Panc1 (cell line): Measurements from ENCODE around the gene HSPBP1. TPM values are rescaled to one million over a fixed set of nuclear protein-coding genes. Genes with fewer than 3 reads are reported as not detected.

Source experiments
- ATAC-seq: fragments of 200-7000 bp; cut with Tn5 transposase; 2 replicates; pipeline ENCODE4 v1.9.1; 2020; ENCODE audit warnings: mild to moderate bottlenecking, moderate library complexity
- BruUV-seq: library from RNA; stranded (reverse); fragments of 400-500 nt; replicated peaks from 2 replicates; lab custom pipeline; 2021; lab: Mats Ljungman, UMichigan
- CTCF ChIA-PET: fragments of 300-600 bp; sonication (Branson Sonifier 250); formaldehyde crosslinking; loops from one replicate; lab custom pipeline; 2022; ENCODE audit warnings: antibody characterized with exemption; lab: Charles Lee
- POLR2A ChIA-PET: fragments of 300-600 bp; sonication (Branson Sonifier 250); formaldehyde crosslinking; loops from one replicate; lab custom pipeline; 2022; ENCODE audit warnings: antibody characterized with exemption; lab: Charles Lee
- DNase-seq: peaks from one replicate; pipeline ENCODE4 v3.0.0-alpha.2; 2010; ENCODE audit warnings: low read depth, low spot score
- H3K27ac ChIP-seq: 2 replicates; pipeline ENCODE4 v1.5.1; 2011; ENCODE audit warnings: mild to moderate bottlenecking, low read length, inconsistent platforms
- H3K27me3 ChIP-seq: fragments of 200-500 bp; sonication (Bioruptor generic); 2 replicates; pipeline ENCODE4 v1.6.0; 2014; ENCODE audit warnings: low read length, inconsistent platforms; ENCODE audit not compliant: control insufficient read depth, insufficient read depth
- H3K36me3 ChIP-seq: fragments of 200-500 bp; sonication (Bioruptor generic); 2 replicates; pipeline ENCODE4 v1.5.1; 2014; ENCODE audit warnings: inconsistent platforms, mild to moderate bottlenecking, low read length, moderate library complexity; ENCODE audit not compliant: control insufficient read depth, insufficient read depth
- H3K4me1 ChIP-seq: 2 replicates; pipeline ENCODE4 v1.5.1; 2011; ENCODE audit warnings: inconsistent platforms, mild to moderate bottlenecking, low read length, moderate library complexity; ENCODE audit not compliant: control insufficient read depth, insufficient read depth
- H3K4me3 ChIP-seq, 2 experiments: 2 replicates each; pipeline ENCODE4 v1.5.1; 2011 to 2012; ENCODE audit warnings: low read depth in 2 of 2, low read length in 2 of 2, mild to moderate bottlenecking in 2 of 2, inconsistent platforms in 1 of 2, moderate library complexity in 1 of 2
- H3K9me3 ChIP-seq: fragments of 200-500 bp; sonication (Bioruptor generic); 2 replicates; pipeline ENCODE4 v1.5.1; 2014; ENCODE audit warnings: low read depth, mild to moderate bottlenecking, inconsistent platforms, low read length, moderate library complexity; ENCODE audit not compliant: control insufficient read depth, insufficient read depth
- CTCF ChIP-seq: fragments of 450-650 bp; IDR thresholded peaks from 2 replicates; pipeline ENCODE4 v1.5.1; 2017; ENCODE audit warnings: mild to moderate bottlenecking
- POLR2AphosphoS5 ChIP-seq: IDR thresholded peaks from 2 replicates; pipeline ENCODE4 v1.6.1; 2012; ENCODE audit warnings: mild to moderate bottlenecking, low read depth, low read length, moderate library complexity
- REST ChIP-seq, 2 experiments: IDR thresholded peaks; 2 replicates each; pipeline ENCODE4 v1.6.1; 2011 to 2012; ENCODE audit warnings: low read depth in 2 of 2, control low read depth in 1 of 2, low read length in 1 of 2, mild to moderate bottlenecking in 1 of 2, moderate library complexity in 1 of 2; ENCODE audit not compliant: insufficient read depth in 1 of 2
- SIN3A ChIP-seq: IDR thresholded peaks from 2 replicates; pipeline ENCODE4 v1.6.1; 2012; ENCODE audit warnings: low read depth, mild to moderate bottlenecking, low read length, moderate library complexity, borderline replicate concordance; ENCODE audit not compliant: insufficient read depth
- TCF7L2 ChIP-seq: IDR thresholded peaks from 2 replicates; pipeline ENCODE4 v1.6.1; 2011; ENCODE audit warnings: mild to moderate bottlenecking, low read depth, low read length, inconsistent platforms
- in situ Hi-C: cut with HindIII; loops from 2 replicates; pipeline ENCODE4 v1.10.0; 2016; ENCODE audit warnings: low sequenced_read_pairs, low pct_unique_long_range_greater_than_20kb
- intact Hi-C: fragments of 100-400 bp; cut with micrococcal nuclease; formaldehyde crosslinking; loops from one replicate; pipeline ENCODE4 v1.10.0; 2022; ENCODE audit not compliant: unreplicated experiment
- total RNA-seq: library from RNA; stranded (reverse); gene quantifications from one replicate; pipeline ENCODE4 v1.2.1, GENCODE V29; 2021; ENCODE audit not compliant: unreplicated experiment

The HSPBP1 gene
- total RNA-seq, 1 experiment from 2014 or later: 84.2 TPM

GRCh38 chr19:55299991-55300390 is 20.1 kb upstream of the HSPBP1 start:
- CTCF ChIA-PET: no interaction called here
- no TSS peak for BruUV-seq

GRCh38 chr19:55297267-55297666 is 17.4 kb upstream of the HSPBP1 start:
- Histone ChIP-seq H3K27ac (no peak overlapping the region), H3K4me1 (peaks cover 8% of the 10 kb centered on the region), H3K9me3 (no peaks in the 10 kb centered on the region), H3K4me3 (no peak overlapping the region), H3K36me3 (no peaks in the 10 kb centered on the region), H3K27me3 (no peaks in the 10 kb centered on the region)
- BruUV-seq: no TSS peak
- intact Hi-C loops (loop anchor here (10.0 kb wide), 1 partner anchor 78 kb away; the partner anchor contains the start of genes IL11 and TMEM190), in situ Hi-C loops (no loop called here)
- ChIA-PET POLR2A (no interaction called here), CTCF (no interaction called here)
- TF ChIP-seq REST (IDR thresholded peaks at IDR 0.05; ENCODE audit: insufficient read depth in 1 of 2, low read depth in 2 of 2, low read length in 1 of 2) (no peak), POLR2AphosphoS5 (no peak), TCF7L2 (no peak)
- no peak for DNase-seq
- no peak for ATAC-seq

More at GRCh38 chr19:55299991-55300390, 20.1 kb upstream of the HSPBP1 start:
- no peak overlapping the region for H3K4me3 ChIP-seq
- no peaks in the 10 kb centered on the region for H3K9me3 ChIP-seq
- ATAC-seq: no peak
- H3K27me3 ChIP-seq: no peaks in the 10 kb centered on the region
- H3K36me3 ChIP-seq: no peaks in the 10 kb centered on the region
- peaks cover 8% of the 10 kb centered on the region for H3K4me1 ChIP-seq
- TF ChIP-seq TCF7L2 (no peak), REST (IDR thresholded peaks at IDR 0.05; ENCODE audit: insufficient read depth in 1 of 2, low read depth in 2 of 2, low read length in 1 of 2) (no peak), POLR2AphosphoS5 (no peak), CTCF (no peak), SIN3A (no peak)
- no peak overlapping the region for H3K27ac ChIP-seq
- POLR2A ChIA-PET: interaction anchor here (0.7 kb wide), 1 partner anchor 39 kb away, joined by 12 read pairs; no protein-coding TSS in a partner anchor
- DNase-seq: no peak
- intact Hi-C loops (loop anchor here (10.0 kb wide), 1 partner anchor 75 kb away; the partner anchor contains the start of genes IL11 and TMEM190), in situ Hi-C loops (no loop called here)
